Chondrocyte (in vitro differentiated cells): ENCODE measurements around the gene HAPLN2. TPM values are rescaled to one million over a fixed set of nuclear protein-coding genes. Genes with fewer than 3 reads are reported as not detected.

ENCODE experiments used
- DNase-seq: peaks from one replicate; pipeline ENCODE4 v3.0.0; 2021; ENCODE audit warnings: mixed read lengths, low spot score
- H3K27ac Mint-ChIP-seq: one replicate; pipeline ENCODE4 v1.8.0; 2021; ENCODE audit warnings: mild to moderate bottlenecking, moderate library complexity, mixed read lengths; ENCODE audit not compliant: unreplicated experiment
- H3K27me3 Mint-ChIP-seq: 2 replicates; pipeline ENCODE4 v1.8.0; 2021; ENCODE audit warnings: low read depth, mixed read lengths
- H3K36me3 Mint-ChIP-seq: 2 replicates; pipeline ENCODE4 v1.8.0; 2021; ENCODE audit warnings: low read depth, mixed read lengths
- H3K4me1 Mint-ChIP-seq: 2 replicates; pipeline ENCODE4 v1.8.0; 2021; ENCODE audit warnings: low read depth, mild to moderate bottlenecking, mixed read lengths
- H3K4me3 Mint-ChIP-seq: one replicate; pipeline ENCODE4 v1.8.0; 2021; ENCODE audit warnings: mild to moderate bottlenecking, moderate library complexity, mixed read lengths; ENCODE audit not compliant: unreplicated experiment
- H3K9me3 Mint-ChIP-seq: 2 replicates; pipeline ENCODE4 v1.8.0; 2021; ENCODE audit warnings: low read depth, mixed read lengths
- total RNA-seq: library from RNA; stranded (reverse); gene quantifications from 3 replicates; pipeline ENCODE4 v1.2.1, GENCODE V29; 2021
- TF ChIP-seq, protein P1 (sequence below): fragments of 200-600 bp; sonication (generic); IDR thresholded peaks from 2 replicates; pipeline ENCODE4 v1.5.0; 2021; ENCODE audit warnings: antibody characterized with exemption, mild to moderate bottlenecking, moderate library complexity

The HAPLN2 gene
- total RNA-seq, 1 donor from 2014 or later = not detected

- DNase-seq = no peak
- H3K4me1 Mint-ChIP-seq = peaks cover 21% of the 10 kb centered on the region
- H3K27me3 Mint-ChIP-seq = no peaks in the 10 kb centered on the region
- H3K4me3 Mint-ChIP-seq = no peak overlapping the region
- no peak overlapping the region for H3K27ac Mint-ChIP-seq
- no peaks in the 10 kb centered on the region for H3K9me3 Mint-ChIP-seq
- TF ChIP-seq, protein P1, sequence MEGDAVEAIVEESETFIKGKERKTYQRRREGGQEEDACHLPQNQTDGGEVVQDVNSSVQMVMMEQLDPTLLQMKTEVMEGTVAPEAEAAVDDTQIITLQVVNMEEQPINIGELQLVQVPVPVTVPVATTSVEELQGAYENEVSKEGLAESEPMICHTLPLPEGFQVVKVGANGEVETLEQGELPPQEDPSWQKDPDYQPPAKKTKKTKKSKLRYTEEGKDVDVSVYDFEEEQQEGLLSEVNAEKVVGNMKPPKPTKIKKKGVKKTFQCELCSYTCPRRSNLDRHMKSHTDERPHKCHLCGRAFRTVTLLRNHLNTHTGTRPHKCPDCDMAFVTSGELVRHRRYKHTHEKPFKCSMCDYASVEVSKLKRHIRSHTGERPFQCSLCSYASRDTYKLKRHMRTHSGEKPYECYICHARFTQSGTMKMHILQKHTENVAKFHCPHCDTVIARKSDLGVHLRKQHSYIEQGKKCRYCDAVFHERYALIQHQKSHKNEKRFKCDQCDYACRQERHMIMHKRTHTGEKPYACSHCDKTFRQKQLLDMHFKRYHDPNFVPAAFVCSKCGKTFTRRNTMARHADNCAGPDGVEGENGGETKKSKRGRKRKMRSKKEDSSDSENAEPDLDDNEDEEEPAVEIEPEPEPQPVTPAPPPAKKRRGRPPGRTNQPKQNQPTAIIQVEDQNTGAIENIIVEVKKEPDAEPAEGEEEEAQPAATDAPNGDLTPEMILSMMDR = no peak
- H3K36me3 Mint-ChIP-seq = peaks cover 10% of the 10 kb centered on the region
Measured at GRCh38 chr1:156596426-156596825, 22.8 kb upstream of the HAPLN2 start.

GRCh38 chr1:156598125-156598524 lies 21.1 kb upstream of the HAPLN2 start:
- no peak overlapping the region for H3K27ac Mint-ChIP-seq
- H3K27me3 Mint-ChIP-seq = no peaks in the 10 kb centered on the region
- H3K4me1 Mint-ChIP-seq = peaks cover 22% of the 10 kb centered on the region
- TF ChIP-seq, protein P1 = no peak
- no peaks in the 10 kb centered on the region for H3K9me3 Mint-ChIP-seq
- H3K36me3 Mint-ChIP-seq = peaks cover 10% of the 10 kb centered on the region
- no peak for DNase-seq
- H3K4me3 Mint-ChIP-seq = no peak overlapping the region

DNA sequence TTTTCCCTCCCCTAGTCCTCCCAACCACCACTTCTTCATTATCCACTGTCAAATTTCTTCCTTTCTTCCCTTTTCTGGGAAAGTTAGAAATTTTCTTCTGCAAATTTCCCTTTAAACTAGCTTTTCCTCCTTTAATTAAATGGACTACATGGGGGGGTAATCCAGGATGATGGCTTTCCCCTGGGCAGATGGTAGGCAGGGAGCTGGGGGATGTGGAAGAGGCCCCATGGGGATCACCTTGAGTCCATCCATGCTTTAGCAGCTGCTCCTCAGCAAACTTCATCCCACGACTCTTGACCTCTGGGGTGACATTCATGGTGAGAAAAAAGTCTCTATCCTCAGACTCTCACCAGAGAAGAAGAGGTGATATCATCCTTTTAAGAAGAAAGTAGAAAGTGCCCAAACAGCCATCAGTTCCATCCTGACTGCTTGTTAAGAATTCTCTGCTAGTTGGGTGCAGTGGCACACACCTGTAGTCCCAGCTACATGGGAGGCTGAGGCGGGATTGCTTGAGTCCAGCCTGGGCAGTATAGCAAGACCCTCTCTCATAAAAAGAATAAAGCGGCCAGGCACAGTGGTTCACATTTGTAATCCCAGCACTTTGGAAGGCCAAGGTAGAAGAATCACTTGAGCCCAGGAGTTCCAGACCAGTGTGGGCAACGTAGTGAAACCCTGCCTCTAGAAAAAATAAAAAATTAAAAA lies 20.3 kb upstream of the HAPLN2 start:
- peaks cover 10% of the 10 kb centered on the region for H3K36me3 Mint-ChIP-seq
- TF ChIP-seq, protein P1 = no peak
- peaks cover 22% of the 10 kb centered on the region for H3K4me1 Mint-ChIP-seq
- H3K9me3 Mint-ChIP-seq = no peaks in the 10 kb centered on the region
- no peaks in the 10 kb centered on the region for H3K27me3 Mint-ChIP-seq
- no peak overlapping the region for H3K27ac Mint-ChIP-seq
- no peak overlapping the region for H3K4me3 Mint-ChIP-seq
- DNase-seq = no peak

DNA sequence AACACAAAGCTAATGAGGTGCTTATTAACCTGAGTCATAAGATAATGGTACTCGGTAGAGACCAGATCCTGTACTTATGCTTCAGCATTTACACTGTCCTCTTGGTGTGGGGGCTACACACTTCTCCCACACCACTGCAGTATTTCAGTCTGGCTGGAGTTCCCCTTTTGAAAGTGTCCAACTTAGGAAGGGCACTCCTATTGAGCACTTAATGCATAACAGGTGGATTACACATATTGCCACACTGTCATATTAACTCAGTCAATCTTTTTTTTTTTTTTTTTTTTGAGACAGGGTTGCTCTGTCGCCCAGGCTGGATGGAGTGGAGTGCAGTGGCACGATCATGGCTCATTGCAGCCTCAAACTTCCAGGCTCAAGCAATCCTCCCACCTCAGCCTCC lies 19.4 kb upstream of the HAPLN2 start:
- Mint-ChIP-seq H3K4me3 (peak overlapping the region; percentile 90), H3K27ac (no peak overlapping the region), H3K36me3 (peaks cover 10% of the 10 kb centered on the region), H3K4me1 (peaks cover 22% of the 10 kb centered on the region), H3K9me3 (no peaks in the 10 kb centered on the region), H3K27me3 (no peaks in the 10 kb centered on the region)
- TF ChIP-seq, protein P1 = peak; percentile 20
- DNase-seq = no peak

GRCh38 chr1:156600733-156601121 lies 18.5 kb upstream of the HAPLN2 start:
- H3K27ac Mint-ChIP-seq = peak overlapping the region; percentile 97
- peaks cover 2% of the 10 kb centered on the region for H3K36me3 Mint-ChIP-seq
- no peaks in the 10 kb centered on the region for H3K9me3 Mint-ChIP-seq
- H3K4me1 Mint-ChIP-seq = peaks cover 22% of the 10 kb centered on the region
- peak overlapping the region; percentile 90 for H3K4me3 Mint-ChIP-seq
- TF ChIP-seq, protein P1 = no peak
- H3K27me3 Mint-ChIP-seq = no peaks in the 10 kb centered on the region
- DNase-seq = no peak
